K562 (cell line): ENCODE measurements around the gene APOBEC3C.

Source experiments
- CC2D1A ChIP-seq: fragments of 450-650 bp; IDR thresholded peaks from 2 replicates; pipeline ENCODE4 v1.6.1; 2017; ENCODE audit warnings: mild to moderate bottlenecking
- CTCF ChIP-seq, 3 experiments: IDR thresholded peaks in 2 of 3; conservative IDR thresholded peaks in 1 of 3; 2 replicates each; pipeline ENCODE4 v1.5.1; 2011 to 2012; ENCODE audit warnings: low read length in 3 of 3, mild to moderate bottlenecking in 3 of 3, control low read depth in 2 of 3, improper control_type of control experiment in 1 of 3, inconsistent platforms in 1 of 3, low read depth in 1 of 3, mixed read lengths in 1 of 3, moderate library complexity in 1 of 3; ENCODE audit not compliant: insufficient read depth in 2 of 3
- FOXP1 ChIP-seq: sonication (generic); formaldehyde crosslinking; IDR thresholded peaks from 2 replicates; pipeline ENCODE4 v1.8.0; 2022; ENCODE audit warnings: mild to moderate bottlenecking, missing genetic modification reagents
- HDAC6 ChIP-seq: IDR thresholded peaks from 2 replicates; pipeline ENCODE4 v1.6.1; 2012; ENCODE audit warnings: low read depth, mild to moderate bottlenecking, control low read depth, inconsistent platforms, low read length, moderate library complexity
- MXI1 ChIP-seq: IDR thresholded peaks from 2 replicates; pipeline ENCODE4 v1.6.1; 2011; ENCODE audit warnings: low read depth, mild to moderate bottlenecking, improper control_type of control experiment, low read length
- NFRKB ChIP-seq: fragments of 450-650 bp; IDR thresholded peaks from 2 replicates; pipeline ENCODE4 v1.6.1; 2016; ENCODE audit warnings: low read depth
- SMAD1 ChIP-seq: fragments of 150-350 bp; IDR thresholded peaks from 2 replicates; pipeline ENCODE4 v1.6.1; 2014; ENCODE audit warnings: low read length, low read depth; ENCODE audit not compliant: partially characterized antibody
- TF ChIP-seq, protein P1 (sequence below): fragments of 450-650 bp; IDR thresholded peaks from 2 replicates; pipeline ENCODE4 v1.7.1; 2018; ENCODE audit warnings: mild to moderate bottlenecking, low read depth; ENCODE audit not compliant: partially characterized antibody
- TF ChIP-seq, protein P2 (sequence below): IDR thresholded peaks from 3 replicates; pipeline ENCODE4 v1.6.1; 2011; ENCODE audit warnings: borderline replicate concordance, mild to moderate bottlenecking; ENCODE audit not compliant: insufficient read length, insufficient read depth

- TF ChIP-seq NFRKB (no peak), MXI1 (no peak), HDAC6 (no peak), CTCF (IDR thresholded peaks at IDR 0.05 in 2 of 3, conservative IDR thresholded peaks at IDR 0.05 in 1 of 3; ENCODE audit: insufficient read depth in 2 of 3, low read depth in 1 of 3, low read length in 3 of 3) (no peak), CC2D1A (no peak), FOXP1 (no peak), SMAD1 (no peak)
- TF ChIP-seq, protein P1, sequence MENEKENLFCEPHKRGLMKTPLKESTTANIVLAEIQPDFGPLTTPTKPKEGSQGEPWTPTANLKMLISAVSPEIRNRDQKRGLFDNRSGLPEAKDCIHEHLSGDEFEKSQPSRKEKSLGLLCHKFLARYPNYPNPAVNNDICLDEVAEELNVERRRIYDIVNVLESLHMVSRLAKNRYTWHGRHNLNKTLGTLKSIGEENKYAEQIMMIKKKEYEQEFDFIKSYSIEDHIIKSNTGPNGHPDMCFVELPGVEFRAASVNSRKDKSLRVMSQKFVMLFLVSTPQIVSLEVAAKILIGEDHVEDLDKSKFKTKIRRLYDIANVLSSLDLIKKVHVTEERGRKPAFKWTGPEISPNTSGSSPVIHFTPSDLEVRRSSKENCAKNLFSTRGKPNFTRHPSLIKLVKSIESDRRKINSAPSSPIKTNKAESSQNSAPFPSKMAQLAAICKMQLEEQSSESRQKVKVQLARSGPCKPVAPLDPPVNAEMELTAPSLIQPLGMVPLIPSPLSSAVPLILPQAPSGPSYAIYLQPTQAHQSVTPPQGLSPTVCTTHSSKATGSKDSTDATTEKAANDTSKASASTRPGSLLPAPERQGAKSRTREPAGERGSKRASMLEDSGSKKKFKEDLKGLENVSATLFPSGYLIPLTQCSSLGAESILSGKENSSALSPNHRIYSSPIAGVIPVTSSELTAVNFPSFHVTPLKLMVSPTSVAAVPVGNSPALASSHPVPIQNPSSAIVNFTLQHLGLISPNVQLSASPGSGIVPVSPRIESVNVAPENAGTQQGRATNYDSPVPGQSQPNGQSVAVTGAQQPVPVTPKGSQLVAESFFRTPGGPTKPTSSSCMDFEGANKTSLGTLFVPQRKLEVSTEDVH = no peak
- TF ChIP-seq, protein P2, sequence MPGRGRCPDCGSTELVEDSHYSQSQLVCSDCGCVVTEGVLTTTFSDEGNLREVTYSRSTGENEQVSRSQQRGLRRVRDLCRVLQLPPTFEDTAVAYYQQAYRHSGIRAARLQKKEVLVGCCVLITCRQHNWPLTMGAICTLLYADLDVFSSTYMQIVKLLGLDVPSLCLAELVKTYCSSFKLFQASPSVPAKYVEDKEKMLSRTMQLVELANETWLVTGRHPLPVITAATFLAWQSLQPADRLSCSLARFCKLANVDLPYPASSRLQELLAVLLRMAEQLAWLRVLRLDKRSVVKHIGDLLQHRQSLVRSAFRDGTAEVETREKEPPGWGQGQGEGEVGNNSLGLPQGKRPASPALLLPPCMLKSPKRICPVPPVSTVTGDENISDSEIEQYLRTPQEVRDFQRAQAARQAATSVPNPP = no peak
Measured at GRCh38 chr22:39039306-39040126, 25.5 kb downstream of the APOBEC3C start.
